Measurements from ENCODE around the gene ZNF385A. TPM values are rescaled to one million over a fixed set of nuclear protein-coding genes. Genes with fewer than 3 reads are reported as not detected.

Gene ZNF385A
- total RNA-seq, 1 experiment from 2014 or later = 5.7 TPM

GRCh38 chr12:54368709-54369596, 15.6 kb downstream of the ZNF385A start:
- no peak overlapping the region for H3K9ac ChIP-seq (ENCODE audit: extremely low read depth, insufficient read length, low read length)
- Mint-ChIP-seq H3K27ac (peak overlapping the region in 1 of 3 experiments; percentile 34; a peak in 1 of 7 replicates), H3K4me1 (peaks cover 23 to 24% of the 10 kb centered on the region in 2 experiments), H3K4me3 (peak overlapping the region; percentile 36 to 62; a peak in 4 of 5 replicates), H3K36me3 (ENCODE audit: insufficient read depth in 1 of 3, low read depth in 3 of 3) (peaks cover 4 to 22% (median 14%) of the 10 kb centered on the region in 3 experiments; a peak in 6 of 7 replicates), H3K27me3 (ENCODE audit: low read depth) (peaks cover 40% of the 10 kb centered on the region), H3K9me3 (no peaks in the 10 kb centered on the region)
- no CpG with 5 or more reads among the region's 40 CpGs for WGBS (ENCODE audit: extremely low coverage, insufficient read length, low lambda C conversion rate)
- H3K9me3 ChIP-seq (ENCODE audit: control insufficient read depth, low read depth, low read length) = no peaks in the 10 kb centered on the region
- H3K56ac ChIP-seq (ENCODE audit: insufficient read length, low read depth, low read length) = no peak overlapping the region
- DNase-seq = peak; percentile 84
- peak overlapping the region; percentile 82 for H3K4me2 ChIP-seq (ENCODE audit: insufficient read depth, insufficient read length, low read length)
- no peaks in the 10 kb centered on the region for H4K20me1 ChIP-seq (ENCODE audit: control insufficient read depth, insufficient read depth, insufficient read length)
- H2BK5ac ChIP-seq (ENCODE audit: insufficient read length, low read length) = no peak overlapping the region
- peaks cover 12% of the 10 kb centered on the region for H3K23me2 ChIP-seq (ENCODE audit: insufficient read length, low read depth, low read length, poor library complexity, severe bottlenecking)
- no peak overlapping the region for H2AK5ac ChIP-seq (ENCODE audit: insufficient read length, low read length)
- H3K18ac ChIP-seq (ENCODE audit: insufficient read length, low read depth, low read length) = no peak overlapping the region
- H4K5ac ChIP-seq (ENCODE audit: insufficient read length, low read depth, low read length) = no peak overlapping the region
- no peaks in the 10 kb centered on the region for H3K79me1 ChIP-seq (ENCODE audit: insufficient read depth, low read depth, low read length, poor library complexity, severe bottlenecking)
- H4K91ac ChIP-seq (ENCODE audit: insufficient read length, low read depth, low read length) = no peak overlapping the region
- H2BK120ac ChIP-seq (ENCODE audit: low read depth, low read length, poor library complexity, severe bottlenecking) = no peak overlapping the region
- peak; percentile 88 for TF ChIP-seq CTCF (conservative IDR thresholded peaks at IDR 0.05)
- no peak overlapping the region for H3K27ac ChIP-seq (ENCODE audit: insufficient read length, low read depth, low read length)
- H3K23ac ChIP-seq (ENCODE audit: insufficient read length, low read depth, low read length) = no peak overlapping the region
- H4K8ac ChIP-seq (replicated peaks; ENCODE audit: insufficient read length, low read depth, low read length) = no peak overlapping the region
- no peaks in the 10 kb centered on the region for H3K4me1 ChIP-seq (ENCODE audit: insufficient read depth, low read length)
- H2AFZ ChIP-seq (ENCODE audit: low read length) = no peak overlapping the region
- peaks cover 2% of the 10 kb centered on the region; the same call in 1 of the 2 replicates for H3K27me3 ChIP-seq (ENCODE audit: insufficient read depth, low read length)
- H2BK15ac ChIP-seq (ENCODE audit: low read depth, low read length) = no peak overlapping the region
- no peak overlapping the region for H3T11ph ChIP-seq (ENCODE audit: low read length)
- H3K4ac ChIP-seq (ENCODE audit: low read depth, low read length) = no peak overlapping the region
- H2BK20ac ChIP-seq (ENCODE audit: low read depth, low read length, poor library complexity, severe bottlenecking) = no peak overlapping the region
- H3K14ac ChIP-seq (ENCODE audit: insufficient read depth, low read length) = no peak overlapping the region; the same call in 1 of the 2 replicates
- H2BK12ac ChIP-seq (ENCODE audit: insufficient read length, low read depth, low read length) = no peak overlapping the region
- no peaks in the 10 kb centered on the region for H3K79me2 ChIP-seq (ENCODE audit: insufficient read depth, low read length)
